K562 treated with DMSO at 1 percent for 12 hours (cell line): ENCODE measurements around the gene MIS18A. TPM values are rescaled to one million over a fixed set of nuclear protein-coding genes. Genes with fewer than 3 reads are reported as not detected.

Experiments used
- total RNA-seq: library from RNA; unstranded; fragments of 300-600 nt; gene quantifications from 2 replicates; pipeline ENCODE4 v1.2.3, GENCODE V29; 2022; ENCODE audit not compliant: insufficient read depth

MIS18A gene, protein sequence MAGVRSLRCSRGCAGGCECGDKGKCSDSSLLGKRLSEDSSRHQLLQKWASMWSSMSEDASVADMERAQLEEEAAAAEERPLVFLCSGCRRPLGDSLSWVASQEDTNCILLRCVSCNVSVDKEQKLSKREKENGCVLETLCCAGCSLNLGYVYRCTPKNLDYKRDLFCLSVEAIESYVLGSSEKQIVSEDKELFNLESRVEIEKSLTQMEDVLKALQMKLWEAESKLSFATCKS
- total RNA-seq: 40.4 and 57.1 TPM in 2 replicates

DNA sequence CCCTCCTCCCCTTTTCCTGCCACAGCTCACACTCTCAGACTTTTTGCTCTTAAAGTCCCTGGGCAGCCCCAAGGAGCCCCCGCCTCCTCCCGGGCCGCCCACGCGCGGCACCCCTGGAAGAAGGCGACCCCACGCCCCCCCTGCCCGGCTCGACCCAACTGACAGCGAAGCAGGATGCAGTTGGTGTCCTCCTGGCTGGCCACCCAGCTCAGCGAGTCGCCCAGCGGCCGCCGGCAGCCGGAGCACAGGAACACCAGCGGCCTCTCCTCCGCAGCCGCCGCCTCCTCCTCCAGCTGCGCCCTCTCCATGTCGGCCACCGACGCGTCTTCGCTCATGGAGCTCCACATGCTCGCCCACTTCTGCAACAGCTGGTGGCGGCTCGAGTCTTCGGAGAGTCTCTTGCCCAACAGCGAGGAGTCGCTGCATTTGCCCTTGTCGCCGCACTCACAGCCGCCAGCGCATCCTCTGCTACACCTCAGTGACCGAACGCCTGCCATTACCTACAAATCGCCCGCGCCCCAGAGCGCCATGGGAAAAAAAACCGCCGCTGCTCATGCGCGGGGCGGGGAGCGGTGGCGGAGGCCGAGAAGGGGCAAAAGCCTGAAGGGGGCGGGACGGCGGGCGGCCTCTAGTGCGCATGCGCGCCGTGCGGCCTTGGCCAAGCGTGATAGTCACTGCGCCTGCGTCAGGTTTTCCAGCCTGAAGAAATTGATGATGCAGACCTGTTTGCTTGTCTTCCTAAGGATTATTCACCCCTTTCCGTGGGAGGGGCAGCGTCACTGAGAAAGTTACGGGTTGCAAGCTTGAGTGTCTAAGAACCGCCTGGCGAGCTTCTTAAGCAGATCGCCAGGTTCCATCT is at the start of gene MIS18A:
MIS18A (minus strand) TSS at position 532 of the 859 bp plus-strand sequence; CDS start at position 497, 35 bp downstream.

DNA sequence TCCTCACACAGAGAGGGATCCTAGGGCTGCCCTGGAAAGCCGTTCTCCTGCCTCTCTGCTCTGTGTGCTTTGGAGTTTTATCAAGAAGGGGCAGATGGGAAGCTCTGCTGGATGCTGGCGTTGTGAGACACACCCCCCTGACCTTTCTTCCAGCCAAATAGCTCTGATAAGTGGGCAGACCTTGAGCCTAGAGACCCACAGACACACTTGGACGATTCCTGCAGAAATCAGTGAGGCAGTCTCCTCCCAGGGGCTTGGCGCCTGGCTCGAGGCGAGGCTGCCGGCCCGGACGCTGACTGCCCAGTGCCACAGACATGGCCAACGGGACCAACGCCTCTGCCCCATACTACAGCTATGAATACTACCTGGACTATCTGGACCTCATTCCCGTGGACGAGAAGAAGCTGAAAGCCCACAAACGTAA is 19.8 kb upstream of the MIS18A start, which contains the start of gene MRAP:
MRAP (plus strand) TSS at position 198 of the 424 bp plus-strand sequence; CDS start at position 315, 117 bp downstream.

Other genes with a start within 250 kb of the MIS18A start
- not detected in 2 replicates for gene MRAP, start 19.8 kb upstream of the MIS18A start, total RNA-seq
- gene URB1, start 114.0 kb upstream of the MIS18A start, total RNA-seq: 1.7 and 6.5 TPM in 2 replicates
- not detected in 2 replicates for gene EVA1C, start 133.7 kb upstream of the MIS18A start, total RNA-seq